ENCODE data around the gene ERVH48-1. TPM values are rescaled to one million over a fixed set of nuclear protein-coding genes. Genes with fewer than 3 reads are reported as not detected.
A peak's percentile ranks its signal among the peaks of the same experiment; 100 is the strongest.
"Not testable (repeated sequence)": the region's sequence is repeated elsewhere in the genome, so short reads cannot be mapped to it uniquely, and the experiment has no call there.

ERVH48-1 gene
- total and polyA plus RNA-seq, 9 donors = 0.11 TPM; not detected in 8

GRCh38 chr21:42883921-42884320 lies 41.5 kb downstream of the ERVH48-1 start:
- no peak for TF ChIP-seq POLR2A (IDR thresholded peaks at IDR 0.05)
- no peak for TF ChIP-seq CTCF (IDR thresholded peaks at IDR 0.05)
- TF ChIP-seq EP300 (IDR thresholded peaks at IDR 0.05) = no peak
- H3K27ac ChIP-seq = no peak overlapping the region
- H3K4me1 ChIP-seq (ENCODE audit: insufficient read depth) = peaks cover 2% of the 10 kb centered on the region
- intact Hi-C loops (cut with DNase I) = no loop called here
- no peaks in the 10 kb centered on the region for H3K27me3 ChIP-seq
- 52 to 100% (median 95%) methylated on average over 1 of the region's 1 CpG for WGBS, 3 donors
- DNase-seq = no peak
- H3K9me3 ChIP-seq = no peaks in the 10 kb centered on the region
- no peak overlapping the region for H3K4me3 ChIP-seq
- H3K36me3 ChIP-seq = no peaks in the 10 kb centered on the region

- Histone ChIP-seq H3K27me3 (no peaks in the 10 kb centered on the region), H3K9me3 (no peaks in the 10 kb centered on the region), H3K36me3 (no peaks in the 10 kb centered on the region), H3K4me1 (ENCODE audit: insufficient read depth) (peaks cover 2% of the 10 kb centered on the region), H3K4me3 (no peak overlapping the region), H3K27ac (no peak overlapping the region)
- TF ChIP-seq EP300 (IDR thresholded peaks at IDR 0.05) (no peak), POLR2A (IDR thresholded peaks at IDR 0.05) (no peak), CTCF (IDR thresholded peaks at IDR 0.05) (no peak)
- no peak for DNase-seq
- 91 to 94% (median 93%) methylated on average over 6 of the region's 6 CpGs for WGBS, 3 donors
- intact Hi-C loops (cut with DNase I) = no loop called here
Measured at GRCh38 chr21:42880352-42880751, 45.1 kb downstream of the ERVH48-1 start.

GRCh38 chr21:42878993-42879787 lies 46.2 kb downstream of the ERVH48-1 start, which contains the start of gene WDR4:
WDR4 (minus strand) TSS chr21:42879539; CDS start chr21:42879495, 44 bp downstream.
- Histone ChIP-seq H3K4me3 (peak within 1 kb of the TSS; percentile 100), H3K27me3 (no peaks in the 10 kb centered on the region), H3K27ac (peak within 1 kb of the TSS; percentile 55 to 76), H3K4me1 (ENCODE audit: insufficient read depth) (peaks cover 2% of the 10 kb centered on the region), H3K36me3 (no peaks in the 10 kb centered on the region), H3K9me3 (no peaks in the 10 kb centered on the region)
- intact Hi-C loops (cut with DNase I) = no loop called here
- DNase-seq = peak; percentile 97 to 99 (median 98)
- TF ChIP-seq CTCF (IDR thresholded peaks at IDR 0.05) (peak in 1 of 3 donors; percentile 6), EP300 (IDR thresholded peaks at IDR 0.05) (no peak), POLR2A (IDR thresholded peaks at IDR 0.05) (peak; percentile 83)
- WGBS, 3 donors = 0 to 1% (median 0%) methylated on average over 66 to 80 of the region's 80 CpGs

- peak overlapping the region; percentile 100 for H3K4me3 ChIP-seq
- no peaks in the 10 kb centered on the region for H3K36me3 ChIP-seq
- no peaks in the 10 kb centered on the region for H3K9me3 ChIP-seq
- DNase-seq = no peak
- peak overlapping the region in 1 of 2 donors; percentile 76 for H3K27ac ChIP-seq
- WGBS, 3 donors = 1% methylated on average over 15 of the region's 15 CpGs
- TF ChIP-seq EP300 (IDR thresholded peaks at IDR 0.05) (no peak), CTCF (IDR thresholded peaks at IDR 0.05) (no peak), POLR2A (IDR thresholded peaks at IDR 0.05) (no peak)
- H3K4me1 ChIP-seq (ENCODE audit: insufficient read depth) = peaks cover 2% of the 10 kb centered on the region
- intact Hi-C loops (cut with DNase I) = no loop called here
- H3K27me3 ChIP-seq = no peaks in the 10 kb centered on the region
Measured at GRCh38 chr21:42878678-42878992, 46.8 kb downstream of the ERVH48-1 start.

- H3K27me3 ChIP-seq; H3K27ac ChIP-seq; H3K9me3 ChIP-seq; H3K4me3 ChIP-seq; intact Hi-C loops (cut with DNase I); DNase-seq; H3K4me1 ChIP-seq (ENCODE audit: insufficient read depth); H3K36me3 ChIP-seq: not testable (repeated sequence)
- WGBS, 3 donors = 94 to 95% (median 94%) methylated on average over 10 of the region's 10 CpGs
Measured at GRCh38 chr21:42875811-42876210, 49.6 kb downstream of the ERVH48-1 start.
